ENCODE measurements around the gene TPX2. TPM values are rescaled to one million over a fixed set of nuclear protein-coding genes. Genes with fewer than 3 reads are reported as not detected.

TPX2 gene
- total RNA-seq, 2 experiments from 2014 or later: 148 to 159 TPM

- no peak for DNase-seq
- Mint-ChIP-seq H3K9me3 (ENCODE audit: low read depth) (no peaks in the 10 kb centered on the region), H3K27me3 (no peaks in the 10 kb centered on the region), H3K4me1 (peaks cover 61% of the 10 kb centered on the region), H3K4me3 (no peak overlapping the region), H3K36me3 (peaks cover 40% of the 10 kb centered on the region), H3K27ac (peak overlapping the region; percentile 92)
- no peak for ATAC-seq
- CTCF ChIA-PET: interaction anchor here (0.8 to 11.0 kb wide), 9 partner anchors 8 to 39 kb away, joined by 3 to 120 read pairs (median 3); partner anchors contain the start of gene BCL2L1
Measured at GRCh38 chr20:31699801-31700728, 39.0 kb upstream of the TPX2 start.

GRCh38 chr20:31700747-31701146, 38.3 kb upstream of the TPX2 start:
- DNase-seq: no peak
- Mint-ChIP-seq H3K9me3 (ENCODE audit: low read depth) (no peaks in the 10 kb centered on the region), H3K4me1 (peaks cover 59% of the 10 kb centered on the region), H3K4me3 (no peak overlapping the region), H3K36me3 (peaks cover 43% of the 10 kb centered on the region), H3K27me3 (no peaks in the 10 kb centered on the region), H3K27ac (peak overlapping the region; percentile 92)
- CTCF ChIA-PET: interaction anchor here (1.1 to 11.0 kb wide), 6 partner anchors 9 to 39 kb away, joined by 3 to 120 read pairs (median 4); partner anchors contain the start of gene BCL2L1
- ATAC-seq: no peak

DNA sequence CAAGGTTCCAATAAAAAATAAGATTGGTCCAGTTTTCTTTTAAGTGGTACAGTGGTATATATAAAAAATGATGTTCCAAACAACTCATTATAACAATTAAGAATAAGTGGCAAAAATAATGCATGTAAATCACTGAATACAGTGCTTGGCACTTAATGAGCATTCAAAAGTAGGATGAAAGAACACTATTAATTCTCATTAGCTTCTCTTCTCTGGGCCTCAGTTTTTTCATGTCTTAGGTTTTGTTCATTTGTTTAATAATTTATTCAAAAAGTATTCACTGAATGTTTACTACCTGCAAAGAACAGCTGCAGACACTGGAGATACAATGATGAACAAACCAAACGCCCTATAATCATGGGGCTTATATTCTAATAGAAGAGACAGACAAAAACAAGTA, 37.5 kb upstream of the TPX2 start:
- Mint-ChIP-seq H3K9me3 (ENCODE audit: low read depth) (no peaks in the 10 kb centered on the region), H3K4me3 (no peak overlapping the region), H3K4me1 (peaks cover 62% of the 10 kb centered on the region), H3K27me3 (no peaks in the 10 kb centered on the region), H3K27ac (peak overlapping the region; percentile 64), H3K36me3 (peaks cover 41% of the 10 kb centered on the region)
- DNase-seq: no peak
- CTCF ChIA-PET: interaction anchor here (0.9 to 11.0 kb wide), 3 partner anchors 8 to 18 kb away, joined by 3 to 120 read pairs (median 3); partner anchors contain the start of gene BCL2L1
- ATAC-seq: no peak

- DNase-seq: no peak
- Mint-ChIP-seq H3K27ac (peak overlapping the region; percentile 25), H3K9me3 (ENCODE audit: low read depth) (no peaks in the 10 kb centered on the region), H3K36me3 (peaks cover 53% of the 10 kb centered on the region), H3K4me3 (no peak overlapping the region), H3K27me3 (no peaks in the 10 kb centered on the region), H3K4me1 (peaks cover 67% of the 10 kb centered on the region)
- CTCF ChIA-PET: interaction anchor here (1.0 to 22.3 kb wide), 3 partner anchors 17 to 46 kb away, joined by 3 to 685 read pairs (median 6); no protein-coding TSS in a partner anchor
- no peak for ATAC-seq
Measured at GRCh38 chr20:31704225-31705119, 34.6 kb upstream of the TPX2 start.

DNA sequence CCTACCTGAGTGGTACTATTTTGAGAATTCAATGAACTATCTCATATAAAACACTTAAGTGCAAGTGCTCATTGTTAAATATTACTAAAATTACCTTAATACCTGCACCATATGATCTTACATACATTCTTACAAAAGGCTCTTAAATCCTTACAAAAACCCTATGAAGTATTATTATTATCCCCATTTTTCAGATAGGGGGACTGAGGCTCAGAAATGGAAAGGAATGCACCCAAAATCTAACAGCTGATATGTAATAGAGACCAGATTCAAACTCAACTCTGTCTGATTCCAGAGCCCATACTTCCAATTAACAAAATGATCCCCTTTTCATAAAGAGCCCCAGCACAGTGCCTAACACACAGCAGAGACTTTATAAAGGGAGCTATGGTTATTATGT, 33.9 kb upstream of the TPX2 start:
- CTCF ChIA-PET: interaction anchor here (1.0 to 22.3 kb wide), 3 partner anchors 17 to 47 kb away, joined by 3 to 685 read pairs (median 6); no protein-coding TSS in a partner anchor
- Mint-ChIP-seq H3K4me1 (peaks cover 64% of the 10 kb centered on the region), H3K36me3 (peaks cover 57% of the 10 kb centered on the region), H3K27ac (no peak overlapping the region), H3K27me3 (no peaks in the 10 kb centered on the region), H3K4me3 (no peak overlapping the region), H3K9me3 (ENCODE audit: low read depth) (no peaks in the 10 kb centered on the region)
- DNase-seq (no peak), ATAC-seq (no peak)

DNA sequence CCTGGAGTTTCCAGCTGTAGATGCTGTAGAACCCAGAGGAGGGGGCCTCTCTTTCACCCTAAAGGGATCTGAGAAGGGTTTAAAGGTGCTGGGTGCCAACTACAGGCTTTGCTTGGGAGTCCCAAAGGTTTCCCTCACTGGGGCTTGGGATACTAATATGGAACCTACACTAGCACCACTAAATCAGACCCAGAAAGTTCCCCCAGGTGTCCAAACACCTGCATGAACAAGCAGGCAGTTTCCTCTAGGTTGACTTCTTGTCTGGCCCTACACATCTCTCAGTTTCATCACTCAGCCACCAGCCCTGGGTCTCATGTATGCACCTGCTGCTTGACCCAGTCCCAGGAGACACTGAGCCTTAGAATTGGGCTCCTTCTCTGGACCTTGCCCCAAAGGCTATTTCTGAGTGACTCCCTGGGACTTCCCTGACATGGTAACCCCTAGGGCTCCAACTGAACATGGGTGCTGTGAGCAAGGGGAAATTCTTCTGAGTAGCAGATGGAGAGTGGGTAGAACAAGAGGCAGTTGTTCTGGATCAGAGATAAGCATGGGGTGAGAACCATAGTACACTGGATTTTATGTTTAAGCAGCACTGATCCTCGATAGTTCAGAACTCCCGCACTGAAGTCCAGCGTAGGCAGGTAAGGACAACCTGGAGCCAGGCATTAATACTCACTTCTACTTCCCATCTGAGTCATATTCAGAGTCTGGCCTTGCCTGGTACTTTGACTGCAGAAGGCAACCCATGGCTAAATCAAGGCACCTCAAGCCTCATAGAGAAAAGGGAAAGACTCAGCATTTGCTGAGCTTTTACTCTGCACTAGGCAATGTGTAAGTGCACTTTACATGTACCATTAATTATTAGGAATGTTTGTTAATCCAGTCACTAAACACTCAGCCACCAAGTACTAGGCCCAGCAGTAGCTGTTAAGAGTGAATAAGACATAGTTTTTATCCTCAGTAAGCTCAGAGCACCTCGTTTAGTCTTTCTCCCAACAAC, 33.2 kb upstream of the TPX2 start:
- Mint-ChIP-seq H3K4me1 (peaks cover 65% of the 10 kb centered on the region), H3K27ac (peak overlapping the region; percentile 44), H3K36me3 (peaks cover 55% of the 10 kb centered on the region), H3K4me3 (no peak overlapping the region), H3K9me3 (ENCODE audit: low read depth) (no peaks in the 10 kb centered on the region), H3K27me3 (no peaks in the 10 kb centered on the region)
- peak; percentile 27 for ATAC-seq
- DNase-seq: no peak
- CTCF ChIA-PET: interaction anchor here (0.8 to 22.3 kb wide), 7 partner anchors 14 to 65 kb away, joined by 3 to 685 read pairs (median 5); partner anchors contain the start of gene BCL2L1

- peaks cover 54% of the 10 kb centered on the region for H3K36me3 Mint-ChIP-seq
- H3K27me3 Mint-ChIP-seq: no peaks in the 10 kb centered on the region
- H3K9me3 Mint-ChIP-seq (ENCODE audit: low read depth): no peaks in the 10 kb centered on the region
- CTCF ChIA-PET: interaction anchor here (0.6 to 22.3 kb wide), 7 partner anchors 13 to 66 kb away, joined by 3 to 685 read pairs (median 4); partner anchors contain the start of gene BCL2L1
- H3K4me3 Mint-ChIP-seq: no peak overlapping the region
- no peak for DNase-seq
- H3K27ac Mint-ChIP-seq: no peak overlapping the region
- peaks cover 67% of the 10 kb centered on the region for H3K4me1 Mint-ChIP-seq
- ATAC-seq: no peak
Measured at GRCh38 chr20:31706607-31707257, 32.4 kb upstream of the TPX2 start.

DNA sequence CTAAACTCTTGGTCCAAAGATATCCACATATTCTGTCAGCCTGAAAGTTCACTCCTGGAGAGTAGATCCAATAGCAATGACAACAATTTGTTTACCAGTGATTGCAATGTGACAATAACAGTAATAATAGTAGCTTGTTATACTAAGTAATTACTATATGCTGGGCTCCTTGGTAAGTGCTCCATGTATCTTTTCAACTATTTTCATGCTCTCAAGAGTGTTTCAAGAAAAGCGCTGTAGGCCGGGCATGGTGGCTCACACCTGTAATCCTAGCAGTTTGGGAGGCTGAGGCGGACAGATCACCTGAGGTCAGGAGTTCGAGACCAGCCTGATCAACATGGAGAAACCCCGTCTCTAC, 31.9 kb upstream of the TPX2 start:
- no peak overlapping the region for H3K4me3 Mint-ChIP-seq
- CTCF ChIA-PET: interaction anchor here (0.6 to 22.3 kb wide), 6 partner anchors 13 to 49 kb away, joined by 3 to 685 read pairs (median 4); partner anchors contain the start of gene BCL2L1
- ATAC-seq (no peak), DNase-seq (no peak)
- peaks cover 53% of the 10 kb centered on the region for H3K36me3 Mint-ChIP-seq
- H3K27me3 Mint-ChIP-seq: no peaks in the 10 kb centered on the region
- no peaks in the 10 kb centered on the region for H3K9me3 Mint-ChIP-seq (ENCODE audit: low read depth)
- H3K27ac Mint-ChIP-seq: no peak overlapping the region
- peaks cover 67% of the 10 kb centered on the region for H3K4me1 Mint-ChIP-seq

DNA sequence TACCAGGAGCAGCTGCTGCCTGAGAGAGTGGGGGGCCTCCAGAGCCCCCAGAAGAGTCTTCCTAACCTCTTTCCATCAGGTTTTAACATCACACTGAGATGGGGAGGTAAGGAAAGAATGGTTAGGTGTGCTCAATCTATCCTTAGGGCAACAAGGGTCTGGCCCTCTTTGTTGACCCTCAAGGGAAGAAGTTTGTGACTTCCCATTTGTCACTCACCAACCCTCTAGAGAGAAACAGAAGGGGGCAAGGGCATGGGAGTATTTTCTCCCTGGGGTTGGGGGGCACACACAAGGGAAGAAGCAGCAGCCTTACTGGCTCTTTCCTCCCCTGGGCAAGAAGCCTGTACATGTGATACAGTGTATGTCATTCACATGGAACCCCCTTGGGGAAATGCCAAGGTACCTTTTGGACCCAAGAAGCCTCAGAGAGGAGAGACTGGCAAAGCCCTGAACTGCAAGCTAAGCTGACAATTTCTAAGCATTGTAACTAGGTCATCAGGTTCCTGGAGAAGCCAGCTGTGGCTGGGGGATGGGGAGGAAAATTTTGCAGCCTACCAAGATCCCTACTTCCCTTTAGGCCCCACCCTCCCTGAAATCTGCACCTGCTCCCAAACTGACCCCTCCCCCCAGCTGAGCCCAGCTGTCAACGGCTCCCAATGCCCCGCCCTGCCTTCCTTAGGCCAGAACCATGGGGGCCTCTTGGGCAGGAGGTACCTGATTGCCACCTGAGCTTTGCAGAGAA, 30.9 kb upstream of the TPX2 start:
- Mint-ChIP-seq H3K27me3 (no peaks in the 10 kb centered on the region), H3K27ac (peak overlapping the region; percentile 68), H3K4me1 (peaks cover 74% of the 10 kb centered on the region), H3K9me3 (ENCODE audit: low read depth) (no peaks in the 10 kb centered on the region), H3K4me3 (no peak overlapping the region), H3K36me3 (peaks cover 58% of the 10 kb centered on the region)
- CTCF ChIA-PET: interaction anchor here (1.0 to 22.3 kb wide), 7 partner anchors 9 to 95 kb away, joined by 4 to 685 read pairs (median 5); partner anchors contain the start of gene BCL2L1
- ATAC-seq (no peak), DNase-seq (no peak)

- no peak for ATAC-seq
- peaks cover 63% of the 10 kb centered on the region for H3K36me3 Mint-ChIP-seq
- no peak overlapping the region for H3K4me3 Mint-ChIP-seq
- peaks cover 80% of the 10 kb centered on the region for H3K4me1 Mint-ChIP-seq
- peak overlapping the region; percentile 68 for H3K27ac Mint-ChIP-seq
- H3K27me3 Mint-ChIP-seq: no peaks in the 10 kb centered on the region
- no peak for DNase-seq
- H3K9me3 Mint-ChIP-seq (ENCODE audit: low read depth): no peaks in the 10 kb centered on the region
- CTCF ChIA-PET: interaction anchor here (0.7 to 22.3 kb wide), 7 partner anchors 8 to 96 kb away, joined by 4 to 685 read pairs (median 5); partner anchors contain the start of gene BCL2L1
Measured at GRCh38 chr20:31708736-31709534, 30.2 kb upstream of the TPX2 start.

All from activated CD8-positive, alpha-beta memory T cell treated with anti-CD3 and anti-CD28 coated beads, Interleukin-2, amount 10 ng/mL, durations not matched to agents 7 days and 5 days (primary cell).